ENCODE results near the gene ROMO1. TPM values are rescaled to one million over a fixed set of nuclear protein-coding genes. Genes with fewer than 3 reads are reported as not detected.
A peak's percentile ranks its signal among the peaks of the same experiment; 100 is the strongest.

The ROMO1 gene
- total RNA-seq, 1 experiment from 2014 or later, result 230 TPM

DNA sequence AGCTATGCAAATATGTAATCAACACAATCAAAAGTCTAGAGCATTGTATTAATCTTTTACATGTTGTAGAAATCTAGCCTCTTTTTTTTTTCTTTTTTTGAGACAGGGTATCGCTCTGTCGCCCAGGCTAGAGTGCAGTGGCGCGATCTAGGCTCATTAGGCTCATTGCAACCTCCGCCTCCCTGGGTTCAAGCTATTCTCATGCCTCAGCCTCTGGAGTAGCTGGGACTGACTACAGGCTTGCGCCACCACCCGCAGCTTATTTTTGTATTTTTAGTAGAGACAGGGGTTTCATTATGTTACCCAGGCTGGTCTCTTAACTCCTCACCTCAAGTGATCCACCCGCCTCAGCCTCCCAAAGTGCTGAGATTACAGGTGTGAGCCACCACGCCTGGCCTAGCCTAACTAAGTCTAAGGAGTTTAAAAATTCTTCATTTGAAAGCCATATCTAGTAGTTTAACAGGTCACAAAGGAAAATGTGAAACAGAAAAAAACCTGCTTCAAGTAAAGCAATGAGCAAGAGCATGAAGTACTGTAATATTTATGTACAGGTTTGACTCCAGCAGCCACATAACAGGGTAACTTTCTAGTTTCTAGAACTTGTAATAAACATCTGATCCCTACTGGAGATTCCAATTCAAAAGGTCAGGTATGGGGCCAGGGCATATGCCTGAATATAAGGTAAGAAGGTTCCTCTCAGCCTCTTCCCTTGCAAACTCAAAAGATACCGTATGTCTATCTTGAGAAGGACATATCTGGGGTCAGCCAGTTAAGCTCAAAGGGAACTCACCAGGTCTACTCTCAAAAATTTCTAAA lies 38.9 kb upstream of the ROMO1 start:
- H3K27ac Mint-ChIP-seq (ENCODE audit: unreplicated experiment), result peak overlapping the region; percentile 76
- H3K27me3 Mint-ChIP-seq (ENCODE audit: unreplicated experiment), result no peaks in the 10 kb centered on the region
- CTCF ChIA-PET, result interaction anchor here (1.3 to 1.5 kb wide), 2 partner anchors 33 to 355 kb away, joined by 3 read pairs; no protein-coding TSS in a partner anchor
- H3K4me3 Mint-ChIP-seq (ENCODE audit: low read depth, unreplicated experiment), result peak overlapping the region; percentile 98
- intact Hi-C loops (cut with micrococcal nuclease; ENCODE audit: unreplicated experiment), result loop anchor here (5.0 to 10.0 kb wide), 2 partner anchors 43 to 146 kb away; partner anchors contain the start of gene SPAG4
- no peak for DNase-seq
- BruUV-seq (replicated peaks), result no TSS peak
- H3K36me3 Mint-ChIP-seq (ENCODE audit: insufficient read depth, unreplicated experiment), result peaks cover 71% of the 10 kb centered on the region
- peaks cover 60% of the 10 kb centered on the region for H3K4me1 Mint-ChIP-seq (ENCODE audit: low read depth, unreplicated experiment)
- H3K9me3 Mint-ChIP-seq (ENCODE audit: low read depth, unreplicated experiment), result no peaks in the 10 kb centered on the region
- TF ChIP-seq, protein P1, sequence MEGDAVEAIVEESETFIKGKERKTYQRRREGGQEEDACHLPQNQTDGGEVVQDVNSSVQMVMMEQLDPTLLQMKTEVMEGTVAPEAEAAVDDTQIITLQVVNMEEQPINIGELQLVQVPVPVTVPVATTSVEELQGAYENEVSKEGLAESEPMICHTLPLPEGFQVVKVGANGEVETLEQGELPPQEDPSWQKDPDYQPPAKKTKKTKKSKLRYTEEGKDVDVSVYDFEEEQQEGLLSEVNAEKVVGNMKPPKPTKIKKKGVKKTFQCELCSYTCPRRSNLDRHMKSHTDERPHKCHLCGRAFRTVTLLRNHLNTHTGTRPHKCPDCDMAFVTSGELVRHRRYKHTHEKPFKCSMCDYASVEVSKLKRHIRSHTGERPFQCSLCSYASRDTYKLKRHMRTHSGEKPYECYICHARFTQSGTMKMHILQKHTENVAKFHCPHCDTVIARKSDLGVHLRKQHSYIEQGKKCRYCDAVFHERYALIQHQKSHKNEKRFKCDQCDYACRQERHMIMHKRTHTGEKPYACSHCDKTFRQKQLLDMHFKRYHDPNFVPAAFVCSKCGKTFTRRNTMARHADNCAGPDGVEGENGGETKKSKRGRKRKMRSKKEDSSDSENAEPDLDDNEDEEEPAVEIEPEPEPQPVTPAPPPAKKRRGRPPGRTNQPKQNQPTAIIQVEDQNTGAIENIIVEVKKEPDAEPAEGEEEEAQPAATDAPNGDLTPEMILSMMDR (IDR thresholded peaks at IDR 0.05; ENCODE audit: unreplicated experiment), result no peak

DNA sequence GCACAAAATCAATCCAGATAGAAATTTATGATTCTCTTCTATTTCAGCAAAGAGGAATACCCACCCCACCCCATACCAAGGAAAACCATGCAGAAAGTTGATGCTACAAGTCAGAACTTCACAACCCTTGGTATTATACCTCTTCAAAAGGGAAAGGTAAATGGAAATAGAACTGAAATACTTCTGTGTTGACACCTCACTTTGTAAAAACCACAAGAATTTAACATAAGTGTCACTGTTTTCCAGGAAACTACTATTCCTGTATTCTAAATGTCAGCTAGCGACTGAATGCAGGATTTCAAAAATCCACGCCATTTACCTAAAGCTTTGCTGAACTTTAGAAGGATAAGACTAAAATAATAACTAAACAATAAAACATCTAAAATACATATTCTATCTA lies 38.2 kb upstream of the ROMO1 start:
- BruUV-seq (replicated peaks), result no TSS peak
- peak overlapping the region; percentile 98 for H3K4me3 Mint-ChIP-seq (ENCODE audit: low read depth, unreplicated experiment)

GRCh38 chr20:35661908-35662307 lies 37.3 kb upstream of the ROMO1 start:
- intact Hi-C loops (cut with micrococcal nuclease; ENCODE audit: unreplicated experiment), result loop anchor here (2.0 to 10.0 kb wide), 3 partner anchors 45 to 147 kb away; partner anchors contain the start of gene SPAG4
- no peak for DNase-seq
- peak overlapping the region; percentile 98 for H3K4me3 Mint-ChIP-seq (ENCODE audit: low read depth, unreplicated experiment)
- H3K27me3 Mint-ChIP-seq (ENCODE audit: unreplicated experiment), result no peaks in the 10 kb centered on the region
- H3K27ac Mint-ChIP-seq (ENCODE audit: unreplicated experiment), result peak overlapping the region; percentile 76
- peaks cover 63% of the 10 kb centered on the region for H3K36me3 Mint-ChIP-seq (ENCODE audit: insufficient read depth, unreplicated experiment)
- CTCF ChIA-PET, result interaction anchor here (1.1 to 1.5 kb wide), 2 partner anchors 43 to 356 kb away, joined by 3 to 5 read pairs; no protein-coding TSS in a partner anchor
- TF ChIP-seq, protein P1 (IDR thresholded peaks at IDR 0.05; ENCODE audit: unreplicated experiment), result no peak
- H3K9me3 Mint-ChIP-seq (ENCODE audit: low read depth, unreplicated experiment), result no peaks in the 10 kb centered on the region
- no TSS peak for BruUV-seq (replicated peaks)
- H3K4me1 Mint-ChIP-seq (ENCODE audit: low read depth, unreplicated experiment), result peaks cover 59% of the 10 kb centered on the region

More for the DNA sequence above, 38.2 kb upstream of the ROMO1 start:
- CTCF ChIA-PET, result interaction anchor here (1.1 to 1.5 kb wide), 3 partner anchors 32 to 355 kb away, joined by 3 to 5 read pairs (median 3); no protein-coding TSS in a partner anchor
- Mint-ChIP-seq H3K9me3 (ENCODE audit: low read depth, unreplicated experiment) (no peaks in the 10 kb centered on the region), H3K4me1 (ENCODE audit: low read depth, unreplicated experiment) (peaks cover 60% of the 10 kb centered on the region), H3K36me3 (ENCODE audit: insufficient read depth, unreplicated experiment) (peaks cover 71% of the 10 kb centered on the region), H3K27me3 (ENCODE audit: unreplicated experiment) (no peaks in the 10 kb centered on the region), H3K27ac (ENCODE audit: unreplicated experiment) (peak overlapping the region; percentile 76)
- no peak for DNase-seq
- intact Hi-C loops (cut with micrococcal nuclease; ENCODE audit: unreplicated experiment), result loop anchor here (5.0 to 10.0 kb wide), 2 partner anchors 44 to 146 kb away; partner anchors contain the start of gene SPAG4
- TF ChIP-seq, protein P1 (IDR thresholded peaks at IDR 0.05; ENCODE audit: unreplicated experiment), result no peak

DNA sequence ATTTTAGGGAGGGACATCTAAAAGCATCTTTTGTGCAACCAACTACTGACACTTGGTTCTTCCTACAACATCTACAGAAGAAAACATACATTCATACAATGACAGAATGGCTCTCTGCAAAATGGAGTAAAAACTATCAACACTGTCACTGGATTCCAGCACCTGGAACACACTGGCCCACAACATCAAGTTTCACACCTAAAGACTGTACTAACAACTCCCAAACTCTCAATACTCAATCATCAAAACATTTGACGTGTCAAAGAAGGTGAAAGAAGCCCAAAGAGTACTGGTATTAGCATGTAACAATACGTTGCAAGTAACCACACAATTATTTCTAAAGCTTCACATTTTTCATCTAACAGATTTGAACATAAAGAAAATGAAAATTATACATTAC lies 36.7 kb upstream of the ROMO1 start:
- peak overlapping the region; percentile 99 for H3K27ac Mint-ChIP-seq (ENCODE audit: unreplicated experiment)

More for the DNA sequence above, 36.7 kb upstream of the ROMO1 start:
- H3K4me1 Mint-ChIP-seq (ENCODE audit: low read depth, unreplicated experiment), result peaks cover 53% of the 10 kb centered on the region
- BruUV-seq (replicated peaks), result no TSS peak
- H3K9me3 Mint-ChIP-seq (ENCODE audit: low read depth, unreplicated experiment), result no peaks in the 10 kb centered on the region
- DNase-seq, result no peak
- peaks cover 57% of the 10 kb centered on the region for H3K36me3 Mint-ChIP-seq (ENCODE audit: insufficient read depth, unreplicated experiment)
- TF ChIP-seq, protein P1 (IDR thresholded peaks at IDR 0.05; ENCODE audit: unreplicated experiment), result no peak
- intact Hi-C loops (cut with micrococcal nuclease; ENCODE audit: unreplicated experiment), result loop anchor here (2.0 to 10.0 kb wide), 3 partner anchors 45 to 148 kb away; partner anchors contain the start of gene SPAG4
- peak overlapping the region; percentile 98 for H3K4me3 Mint-ChIP-seq (ENCODE audit: low read depth, unreplicated experiment)
- H3K27me3 Mint-ChIP-seq (ENCODE audit: unreplicated experiment), result no peaks in the 10 kb centered on the region
- CTCF ChIA-PET, result no interaction called here

All from Calu3 (cell line).